Kidney glomerular epithelial cell (primary cell): Measurements from ENCODE around the gene PLCD1.
"Not testable (repeated sequence)": the region's sequence is repeated elsewhere in the genome, so short reads cannot be mapped to it uniquely, and the experiment has no call there.

ENCODE experiments used
- DNase-seq: peaks from one replicate; lab custom pipeline; 2025; lab: John Stamatoyannopoulos, UW

Gene PLCD1

DNA sequence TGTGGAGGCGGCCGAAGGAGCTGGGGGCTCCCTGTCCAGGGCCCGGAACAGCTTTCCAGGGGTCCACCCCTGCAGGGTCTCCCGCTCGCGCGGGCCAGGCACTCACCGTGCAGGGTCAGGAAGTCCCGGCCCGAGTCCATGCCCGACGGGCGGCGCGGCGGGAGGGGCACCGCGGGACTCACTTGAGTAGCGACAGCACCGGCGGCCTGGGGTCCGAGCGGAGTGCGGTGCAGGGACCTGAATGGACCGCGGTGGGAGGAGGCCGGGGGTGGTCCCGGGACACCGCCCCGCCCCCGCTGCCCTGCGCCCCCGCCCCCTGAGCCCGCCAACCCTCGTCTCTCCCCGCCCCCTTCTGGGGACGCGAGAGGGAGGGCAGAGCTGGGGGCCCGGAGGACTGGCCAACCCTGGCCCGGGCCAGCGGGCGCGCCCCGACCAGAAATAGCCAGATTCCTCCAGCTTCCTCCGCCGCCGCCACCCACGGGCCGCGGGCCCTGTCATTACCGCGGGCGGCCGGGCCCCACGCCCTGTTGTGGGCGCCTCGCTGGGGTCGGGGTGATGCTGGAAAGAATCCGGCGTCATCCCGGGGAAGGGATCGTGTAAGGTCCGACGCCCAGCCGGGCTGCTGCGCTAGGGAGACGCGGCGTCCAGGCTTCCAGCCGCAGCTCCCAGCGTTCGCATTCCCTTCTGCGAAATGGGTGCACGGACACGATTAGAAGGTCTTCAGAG lies at the start of gene PLCD1:
PLCD1 (minus strand) TSS at position 243 of the 726 bp plus-strand sequence; CDS start at position 140, 103 bp downstream.
- no peak for DNase-seq

DNA sequence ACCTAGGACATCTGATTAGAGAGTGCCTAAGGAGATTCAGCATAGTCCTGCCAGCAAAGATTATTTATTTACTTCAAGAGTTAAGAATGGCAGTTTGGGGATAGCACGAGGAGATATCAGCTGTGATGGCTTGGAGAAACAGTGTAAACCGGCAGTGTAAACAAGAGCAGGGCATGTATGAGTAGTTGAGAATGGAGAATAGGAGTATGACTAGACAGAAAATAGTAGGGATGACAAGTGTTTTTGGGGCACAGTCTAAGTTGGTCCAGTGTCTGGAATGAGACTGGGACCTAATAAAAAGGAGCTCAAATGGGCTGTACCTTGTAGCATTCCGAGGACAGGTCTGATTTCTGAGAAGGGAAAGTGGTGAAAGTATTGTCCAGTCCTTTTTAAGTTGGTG lies 47.6 kb upstream of the PLCD1 start:
- not testable (repeated sequence) for DNase-seq

DNA sequence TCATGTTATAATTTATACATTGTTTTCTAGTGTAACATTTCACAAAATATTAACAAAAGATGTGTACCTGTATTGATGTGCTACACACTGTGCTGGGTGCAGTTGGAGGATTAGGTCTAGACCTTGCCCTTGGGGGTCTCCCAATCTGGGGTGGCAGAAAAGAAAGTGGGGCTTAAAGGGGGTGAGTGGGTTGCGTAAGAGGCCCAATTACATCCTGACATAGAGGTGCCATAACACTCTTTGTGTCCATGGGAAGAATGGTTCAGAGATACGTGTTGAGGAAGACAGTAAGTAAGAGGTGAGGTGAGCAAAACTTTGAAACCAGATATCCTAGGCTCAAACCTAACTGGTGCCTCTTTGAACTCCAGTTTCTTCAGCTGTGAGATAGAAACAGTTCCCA lies 40.6 kb upstream of the PLCD1 start:
- no peak for DNase-seq

DNA sequence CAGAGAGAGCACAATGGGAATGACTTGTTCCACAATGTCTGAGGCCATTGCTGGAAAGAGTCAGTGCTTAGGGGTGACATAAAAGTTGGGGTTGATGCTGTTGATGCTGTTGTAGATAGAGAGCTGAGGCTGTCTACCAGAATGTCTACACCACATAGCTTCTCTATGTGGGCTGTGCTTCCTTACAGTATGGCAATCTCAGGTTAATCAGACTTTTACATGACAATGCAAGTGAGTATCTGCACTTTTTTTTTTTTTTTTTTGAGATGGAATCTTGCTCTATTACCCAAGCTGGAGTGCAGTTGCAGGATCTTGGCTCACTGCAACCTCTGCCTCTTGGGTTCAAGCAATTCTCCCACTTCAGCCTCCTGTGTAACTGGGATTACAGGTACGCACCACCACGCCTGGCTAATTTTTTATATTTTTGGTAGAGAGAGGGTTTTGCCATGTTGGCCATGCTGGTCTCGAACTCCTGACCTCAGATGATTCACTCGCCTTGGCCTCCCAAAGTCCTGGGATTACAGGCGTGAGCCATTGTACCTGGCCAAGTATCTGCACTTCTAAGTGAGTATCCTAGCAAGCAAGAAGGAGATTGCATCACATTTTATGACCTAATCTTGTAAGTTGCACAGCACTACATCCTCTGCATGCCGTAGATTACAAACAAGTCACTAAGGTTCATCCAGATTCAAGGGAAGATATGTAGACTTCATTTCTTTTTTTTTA lies 38.2 kb upstream of the PLCD1 start:
- no peak for DNase-seq

DNA sequence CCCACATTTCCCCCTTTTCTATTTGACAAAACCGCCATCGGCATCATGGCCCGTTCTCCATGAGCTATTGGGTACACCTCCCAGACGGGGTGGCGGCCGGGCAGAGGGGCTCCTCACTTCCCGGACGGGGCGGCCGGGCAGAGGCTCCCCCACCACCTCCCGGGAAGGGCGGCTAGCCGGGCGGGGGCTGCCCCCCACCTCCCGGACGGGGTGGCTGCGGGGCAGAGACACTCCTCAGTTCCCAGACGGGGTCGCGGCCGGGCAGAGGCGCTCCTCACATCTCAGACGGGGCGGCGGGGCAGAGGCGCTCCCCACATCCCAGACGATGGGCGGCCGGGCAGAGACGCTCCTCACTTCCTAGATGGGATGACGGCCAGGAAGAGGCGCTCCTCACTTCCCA lies 35.0 kb upstream of the PLCD1 start:
- not testable (repeated sequence) for DNase-seq

DNA sequence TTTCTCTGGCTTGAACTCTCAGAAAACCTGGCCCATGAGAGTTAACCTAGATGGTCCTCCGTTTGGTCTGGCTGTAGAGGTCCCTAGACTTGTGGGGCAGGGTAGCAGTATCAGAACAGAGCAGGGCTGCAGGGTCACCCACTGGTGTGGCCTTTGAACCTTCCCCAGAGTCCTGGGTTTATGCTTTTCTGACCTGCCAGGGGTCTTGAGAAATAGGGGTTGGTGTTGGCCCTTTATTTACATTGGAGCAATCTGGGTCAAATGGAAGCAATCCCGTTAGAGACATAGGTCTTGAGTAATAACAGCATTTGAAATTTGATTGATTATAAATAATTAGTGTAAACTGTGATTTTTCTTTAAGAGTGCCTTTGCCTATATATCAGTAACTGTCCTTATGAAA lies 33.4 kb upstream of the PLCD1 start:
- DNase-seq = no peak

DNA sequence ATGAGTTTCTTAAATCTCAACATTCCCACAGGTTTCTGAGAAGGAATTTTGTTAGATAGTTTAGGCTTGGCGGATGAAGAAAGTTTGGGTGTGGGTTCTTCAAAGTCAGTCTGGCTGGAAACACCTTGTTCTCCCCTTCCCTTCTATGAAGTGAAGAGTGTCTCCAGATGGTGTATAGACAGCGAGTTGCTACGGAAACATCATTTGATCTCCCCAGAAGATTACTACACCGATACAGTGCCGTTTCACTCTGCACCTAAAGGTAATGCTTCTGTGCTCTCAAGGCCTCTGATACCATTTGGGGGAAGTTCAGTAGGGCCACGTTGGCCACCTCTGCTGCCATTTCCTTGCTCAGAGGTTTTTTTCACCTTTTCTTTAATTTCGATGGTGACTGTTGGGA lies 30.1 kb upstream of the PLCD1 start:
- DNase-seq = no peak

DNA sequence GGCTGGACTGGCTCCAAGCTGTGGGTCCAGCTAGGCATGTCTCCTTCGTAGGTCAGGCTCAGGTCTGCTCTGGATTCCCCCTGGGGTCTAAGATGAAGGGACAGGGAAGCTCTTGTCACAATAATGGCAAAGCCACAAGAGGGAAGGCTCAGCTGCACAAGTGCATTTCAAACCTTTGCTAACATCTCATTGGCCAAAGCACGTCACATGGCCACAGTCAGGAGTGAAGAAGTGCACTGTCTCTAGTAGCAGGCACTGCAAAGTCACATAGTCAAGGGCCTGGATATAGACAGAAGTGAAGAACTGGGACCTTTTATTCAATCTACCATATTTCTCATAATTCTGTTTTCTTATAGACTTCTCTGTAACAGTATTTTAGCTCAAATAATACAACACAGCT lies 29.7 kb upstream of the PLCD1 start:
- DNase-seq = no peak

DNA sequence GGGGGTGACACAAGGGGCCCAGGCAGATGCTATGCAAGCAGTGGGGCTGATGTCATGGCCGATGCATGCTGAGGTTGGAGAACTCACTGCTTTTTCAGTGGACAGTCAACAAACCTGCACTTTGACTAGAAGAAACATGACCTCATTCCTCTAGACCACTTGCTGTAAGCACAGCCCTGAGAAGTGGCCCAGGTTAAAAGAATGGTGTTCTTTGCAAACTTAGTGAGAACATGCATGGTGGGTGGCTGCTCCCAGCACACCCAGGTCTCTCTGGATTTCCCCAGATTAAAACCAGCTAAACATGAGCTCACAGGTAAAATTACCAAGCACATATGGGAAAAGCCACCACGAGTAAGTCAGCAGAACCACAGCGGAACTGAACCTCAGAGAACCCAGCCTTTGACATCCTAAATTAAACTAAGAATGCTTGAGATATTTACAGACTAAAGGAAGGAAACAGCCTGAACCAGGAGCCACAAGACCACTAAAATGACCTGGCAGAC lies 25.1 kb upstream of the PLCD1 start:
- no peak for DNase-seq

DNA sequence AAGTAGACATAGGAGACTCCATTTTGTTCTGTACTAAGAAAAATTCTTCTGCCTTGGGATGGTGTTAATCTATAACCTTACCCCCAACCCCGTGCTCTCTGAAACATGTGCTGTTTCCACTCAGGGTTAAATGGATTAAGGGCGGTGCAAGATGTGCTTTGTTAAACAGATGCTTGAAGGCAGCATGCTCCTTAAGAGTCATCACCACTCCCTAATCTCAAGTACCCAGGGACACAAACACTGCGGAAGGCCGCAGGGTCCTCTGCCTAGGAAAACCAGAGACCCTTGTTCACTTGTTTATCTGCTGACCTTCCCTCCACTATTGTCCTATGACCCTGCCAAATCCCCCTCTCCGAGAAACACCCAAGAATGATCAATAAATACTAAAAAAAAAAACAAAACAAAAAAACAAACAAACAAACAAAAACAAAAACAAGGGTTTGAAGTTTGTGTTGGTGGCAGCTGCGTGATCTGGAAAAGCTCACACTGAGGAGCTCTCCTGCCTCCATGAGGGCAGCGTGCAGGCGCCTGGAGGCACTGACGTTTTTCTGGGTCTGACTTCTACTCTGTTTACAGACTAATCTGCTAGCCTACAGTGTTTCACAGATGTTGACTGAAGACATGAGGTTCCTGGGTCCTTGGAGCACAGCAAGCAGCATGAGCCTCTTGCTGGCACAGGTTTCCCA lies 24.5 kb upstream of the PLCD1 start:
- DNase-seq = not testable (repeated sequence)

DNA sequence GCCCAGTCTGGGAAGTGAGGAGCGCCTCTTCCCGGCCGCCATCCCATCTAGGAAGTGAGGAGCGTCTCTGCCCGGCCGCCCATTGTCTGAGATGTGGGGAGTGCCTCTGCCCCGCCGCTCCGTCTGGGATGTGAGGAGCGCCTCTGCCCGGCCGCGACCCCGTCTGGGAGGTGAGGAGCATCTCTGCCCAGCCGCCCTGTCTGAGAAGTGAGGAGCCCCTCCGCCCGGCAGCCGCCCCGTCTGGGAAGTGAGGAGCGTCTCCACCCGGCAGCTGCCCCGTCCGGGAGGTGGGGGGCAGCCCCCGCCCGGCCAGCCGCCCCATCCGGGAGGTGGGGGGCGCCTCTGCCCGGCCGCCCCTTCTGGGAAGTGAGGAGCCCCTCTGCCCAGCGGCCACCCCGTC lies 23.8 kb upstream of the PLCD1 start:
- DNase-seq = not testable (repeated sequence)

DNA sequence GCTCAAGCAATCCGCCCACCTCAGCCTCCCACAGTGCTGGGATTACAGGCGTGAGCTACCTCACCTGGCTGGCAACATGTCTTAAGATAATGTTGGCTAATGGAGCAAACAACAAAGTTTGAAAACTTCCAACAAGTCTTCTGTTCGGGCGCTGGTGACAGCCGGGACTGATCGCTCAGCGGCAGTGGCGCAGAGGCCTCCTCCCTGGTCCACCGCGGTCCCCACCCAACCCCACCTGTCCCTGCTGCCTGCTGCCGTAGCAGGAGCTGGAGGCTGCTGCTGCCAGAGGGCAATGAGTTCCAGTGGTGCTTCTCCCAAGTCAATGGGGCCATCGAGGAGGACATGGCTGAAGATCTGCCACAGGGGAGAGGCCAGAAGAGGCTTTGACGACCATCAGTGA lies 21.7 kb upstream of the PLCD1 start:
- DNase-seq = no peak

DNA sequence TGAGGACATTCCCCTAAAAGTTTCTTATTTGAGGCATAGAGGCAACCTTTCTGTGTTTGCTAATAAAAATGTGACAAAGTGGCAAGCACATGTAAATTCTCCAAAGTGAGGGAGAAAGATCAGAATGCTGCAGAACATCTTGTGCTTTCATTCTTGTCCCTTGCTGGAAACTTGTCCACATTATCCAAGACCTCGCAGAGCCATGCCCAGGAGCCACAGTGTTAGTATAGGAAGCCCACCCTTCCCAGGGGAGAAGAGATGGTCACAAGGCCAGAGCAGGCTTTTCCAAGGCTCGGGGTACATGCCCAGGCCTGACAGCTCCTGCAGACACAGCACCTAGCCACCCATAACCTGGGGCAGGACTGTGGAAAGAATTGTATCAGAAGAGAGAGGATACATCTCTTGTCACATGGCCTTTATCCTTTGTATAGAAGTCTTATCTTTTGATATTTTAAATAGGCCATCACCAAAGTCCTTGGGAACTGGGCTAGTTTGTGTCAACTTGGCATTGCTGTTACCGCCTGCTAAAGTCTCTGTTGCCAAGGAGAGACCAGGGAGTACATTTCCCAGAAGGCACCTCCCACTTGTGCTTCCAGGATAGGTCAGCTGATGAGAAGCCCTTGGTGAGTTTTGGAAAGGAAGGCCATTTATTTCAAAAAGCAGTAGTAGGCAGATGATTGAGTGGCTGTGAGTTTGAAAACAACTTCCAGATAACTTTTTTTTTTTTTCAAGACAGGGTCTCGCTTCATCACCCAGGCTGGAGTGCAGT lies 20.1 kb upstream of the PLCD1 start:
- DNase-seq = no peak

DNA sequence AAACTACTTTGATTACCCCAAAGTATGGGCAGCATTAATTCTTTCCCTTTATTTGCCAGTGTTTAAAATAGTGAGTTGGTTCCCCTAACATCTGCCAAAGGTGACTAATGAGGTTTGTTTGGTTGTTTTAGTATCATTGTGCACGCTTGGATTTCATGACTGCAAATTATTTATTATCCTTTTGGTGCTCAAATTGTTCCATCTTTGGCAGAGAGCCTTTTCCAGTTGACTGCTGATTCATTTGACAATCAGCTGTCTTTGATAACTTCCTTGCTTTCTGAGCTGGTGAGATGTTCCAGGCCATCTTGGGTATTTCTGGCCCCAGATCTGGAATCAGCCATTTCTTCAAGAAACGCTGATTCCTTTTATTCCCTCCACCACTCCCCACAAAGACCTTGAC lies 18.5 kb upstream of the PLCD1 start:
- no peak for DNase-seq

DNA sequence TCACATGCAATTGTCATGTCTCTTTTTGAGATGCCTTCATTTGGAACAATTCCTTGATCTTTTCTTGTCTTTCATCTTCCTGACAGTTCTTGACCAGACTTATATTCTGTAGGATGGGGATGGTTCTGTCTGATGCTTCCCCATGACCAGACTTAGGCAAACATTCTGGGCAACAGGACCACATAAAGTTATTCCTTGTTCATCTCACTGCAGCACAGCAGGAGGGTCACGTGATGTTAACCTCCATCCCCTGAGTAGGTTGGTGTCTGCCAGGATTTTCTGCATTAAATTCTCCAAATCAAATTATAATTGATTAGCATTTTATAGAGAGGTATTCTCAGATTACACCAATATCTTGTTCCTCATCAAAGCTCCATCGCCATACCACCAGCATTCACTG lies 17.4 kb upstream of the PLCD1 start:
- DNase-seq = no peak

DNA sequence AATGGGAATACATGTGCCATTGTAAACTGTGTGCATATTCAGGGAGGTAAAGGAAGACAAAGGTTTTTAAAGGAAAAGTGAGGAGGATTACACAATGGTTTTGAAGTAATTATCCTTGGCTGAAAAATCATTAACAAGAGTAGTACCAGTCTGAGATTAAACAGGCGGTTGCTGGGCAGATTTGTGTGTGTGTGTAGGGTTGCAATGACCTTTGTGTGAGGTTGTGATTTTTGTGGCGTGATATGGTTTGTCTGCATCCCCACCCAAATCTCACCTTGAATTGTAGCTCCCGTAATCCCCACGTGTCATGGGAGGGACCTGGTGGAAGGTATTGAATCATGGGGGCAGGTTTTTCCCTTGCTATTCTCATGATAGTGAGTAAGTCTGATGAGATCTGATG lies 16.6 kb upstream of the PLCD1 start:
- DNase-seq = no peak

DNA sequence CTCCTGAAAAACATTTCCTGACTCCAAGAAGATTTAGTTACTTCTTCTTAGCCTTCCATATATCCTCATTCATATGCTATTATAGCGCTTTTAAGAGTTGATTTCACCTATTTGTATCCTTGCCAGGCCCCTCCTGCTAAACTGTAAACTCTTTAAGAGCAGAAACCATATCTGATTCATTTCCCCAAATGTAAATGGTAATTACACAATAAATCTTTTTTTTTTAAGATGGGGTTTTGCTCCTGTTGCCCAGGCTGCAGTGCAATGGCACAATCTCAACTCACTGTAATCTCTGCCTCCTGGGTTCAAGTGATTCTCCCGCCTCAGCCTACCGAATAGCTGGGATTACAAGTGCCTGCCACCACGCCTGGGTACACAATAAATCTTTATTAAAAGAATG lies 14.0 kb upstream of the PLCD1 start:
- DNase-seq = no peak

DNA sequence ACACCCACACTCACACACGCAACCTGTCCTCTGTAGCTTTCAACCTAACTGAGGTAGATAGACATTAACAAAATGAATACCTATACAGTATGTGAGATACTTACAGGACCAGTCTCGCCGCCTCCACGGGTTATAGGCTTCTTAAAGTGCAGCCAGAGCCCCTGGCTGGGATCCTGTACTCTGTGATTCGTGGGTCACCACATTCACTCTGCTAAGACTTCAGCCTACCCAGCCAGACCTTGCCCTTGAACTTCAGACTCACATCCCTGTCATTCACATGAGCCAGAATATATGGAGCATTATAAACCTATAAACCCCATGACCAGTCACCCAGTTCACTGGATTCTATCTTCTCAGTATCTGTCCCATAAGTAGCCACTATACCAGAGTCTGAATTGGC lies 11.0 kb upstream of the PLCD1 start:
- no peak for DNase-seq

DNA sequence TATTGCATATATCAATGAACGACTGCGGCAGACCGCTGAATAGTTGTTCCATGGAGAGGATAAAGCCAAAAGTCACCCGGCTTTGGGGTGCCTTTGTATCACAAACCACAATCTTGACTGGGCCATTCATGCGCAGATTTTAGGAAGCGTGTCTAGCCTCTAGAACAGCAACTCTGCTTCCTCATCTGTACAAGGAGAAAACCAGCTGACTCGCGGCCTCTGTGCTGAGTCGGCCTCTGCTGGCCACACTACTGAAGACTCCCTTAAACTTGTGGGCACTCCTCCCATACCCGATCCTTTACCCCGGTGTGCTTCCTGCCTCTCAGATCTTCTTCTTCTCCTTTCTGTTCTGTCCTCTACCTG lies 10.4 kb upstream of the PLCD1 start:
- no peak for DNase-seq

DNA sequence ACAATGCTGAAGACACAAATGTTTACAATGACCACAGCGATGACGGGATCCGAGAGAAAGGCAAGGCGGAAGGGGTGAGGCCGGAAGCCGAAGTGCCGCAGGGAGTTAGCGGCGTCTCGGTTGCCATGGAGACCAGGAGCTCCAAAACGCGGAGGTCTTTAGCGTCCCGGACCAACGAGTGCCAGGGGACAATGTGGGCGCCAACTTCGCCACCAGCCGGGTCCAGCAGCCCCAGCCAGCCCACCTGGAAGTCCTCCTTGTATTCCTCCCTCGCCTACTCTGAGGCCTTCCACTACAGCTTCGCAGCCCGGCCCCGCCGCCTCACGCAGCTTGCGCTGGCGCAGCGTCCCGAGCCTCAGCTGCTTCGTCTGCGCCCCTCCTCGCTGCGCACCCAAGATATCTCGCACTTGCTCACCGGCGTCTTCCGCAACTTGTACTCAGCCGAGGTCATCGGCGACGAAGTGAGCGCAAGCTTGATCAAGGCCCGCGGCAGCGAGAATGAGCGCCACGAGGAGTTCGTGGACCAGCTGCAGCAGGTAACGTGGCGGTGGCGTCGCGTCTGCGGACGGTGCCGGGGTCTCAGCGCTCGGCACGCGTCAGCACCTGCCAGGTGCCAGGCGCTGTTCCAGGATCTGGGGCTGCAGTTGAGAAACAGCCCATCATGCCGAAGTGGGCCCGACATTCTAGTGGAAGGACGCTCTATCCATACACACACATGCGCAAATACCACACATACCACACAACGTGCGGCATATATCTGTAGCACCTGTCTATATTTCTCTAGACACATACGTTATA lies 9.9 kb upstream of the PLCD1 start, which contains the start of gene DLEC1:
DLEC1 (plus strand) TSS at position 108 of the 798 bp plus-strand sequence; CDS start at position 126, 18 bp downstream.
- no peak for DNase-seq

DNA sequence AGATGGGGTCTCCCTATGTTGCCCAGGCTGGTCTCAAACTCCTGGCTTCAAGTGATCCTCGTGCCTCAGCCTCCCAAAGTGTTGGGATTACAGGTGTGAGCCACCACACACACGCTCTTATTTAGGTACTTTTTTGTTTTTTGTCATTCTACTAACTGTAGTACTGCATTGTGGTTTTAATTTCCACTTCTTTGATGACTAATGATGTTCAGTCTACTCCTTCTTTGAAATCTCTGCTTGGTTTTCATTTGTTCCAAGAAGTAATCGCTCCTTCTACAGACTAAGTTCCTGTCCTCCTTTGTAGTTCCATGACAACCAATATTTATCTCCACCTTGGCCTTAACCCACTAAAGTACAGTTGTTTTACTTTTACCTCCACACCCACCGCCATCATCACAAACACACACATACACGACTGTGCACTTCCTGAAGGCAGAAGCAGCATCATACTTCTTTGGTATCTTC lies 9.0 kb upstream of the PLCD1 start:
- DNase-seq = no peak
